HG03378 (cell line): ENCODE results near the gene BACH2.

Source experiments
- ATAC-seq: cut with Tn5 transposase; IDR thresholded peaks from one replicate; pipeline ENCODE4 v1.9.1; 2021; ENCODE audit warnings: mild to moderate bottlenecking, moderate library complexity; ENCODE audit not compliant: unreplicated experiment

BACH2 gene

GRCh38 chr6:89887452-89888137, 409.0 kb downstream of the BACH2 start:
- no peak for ATAC-seq

- no peak for ATAC-seq
Measured at GRCh38 chr6:89886378-89887120, 410.1 kb downstream of the BACH2 start.
